Body of pancreas (tissue), 4 donors: Measurements from ENCODE around the gene OR6A2. TPM values are rescaled to one million over a fixed set of nuclear protein-coding genes. Genes with fewer than 3 reads are reported as not detected.

Experiments used
- ATAC-seq: fragments of 150-250 bp; one replicate; pipeline ENCODE4 v1.9.1; 2016
- DNase-seq, 4 donors: peaks; one replicate each; pipeline ENCODE4 v3.0.0-alpha.2; 2019
- H3K27ac ChIP-seq, 4 donors: fragments of 200-600 bp; sonication (generic); 1 replicate in 3 of 4; 2 replicates in 1 of 4; pipeline versions ENCODE4 v1.5.1 to v1.6.1; 2016 to 2019; ENCODE audit warnings: mild to moderate bottlenecking in 1 of 4, mixed read lengths in 1 of 4, moderate library complexity in 1 of 4
- H3K27me3 ChIP-seq, 2 donors: fragments of 200-600 bp; sonication (generic); one replicate each; pipeline ENCODE4 v1.6.0; 2016; ENCODE audit warnings: mild to moderate bottlenecking in 1 of 2
- H3K36me3 ChIP-seq, 2 donors: fragments of 200-600 bp; sonication (generic); replicated peaks in 1 of 2; 2 replicates each; pipeline ENCODE4 v1.5.1; 2016; ENCODE audit warnings: low read depth in 2 of 2; ENCODE audit not compliant: insufficient read depth in 1 of 2
- H3K4me1 ChIP-seq: fragments of 200-600 bp; sonication (generic); one replicate; pipeline ENCODE4 v1.6.0; 2016
- H3K4me3 ChIP-seq, 2 donors: fragments of 200-600 bp; sonication (generic); 1 replicate in 1 of 2; 2 replicates in 1 of 2; pipeline ENCODE4 v1.5.1; 2016 to 2019
- H3K9me3 ChIP-seq, 3 donors: fragments of 200-600 bp; sonication (generic); 1 replicate in 2 of 3; 2 replicates in 1 of 3; pipeline ENCODE4 v1.5.1; 2016
- POLR2A ChIP-seq, 3 donors: fragments of 450-650 bp; IDR thresholded peaks; one replicate each; pipeline ENCODE4 v1.6.1; 2016; ENCODE audit warnings: antibody characterized with exemption in 3 of 3, mild to moderate bottlenecking in 2 of 3
- WGBS, 2 donors: methylation state at CpG; one replicate each; pipeline ENCODE4 v1.1.5; 2017; 5-methylcytosine and 5-hydroxymethylcytosine counted together
- intact Hi-C: fragments of 100-400 bp; cut with DNase I; formaldehyde crosslinking; loops from one replicate; pipeline ENCODE4 v1.15.1; 2023
- total RNA-seq, 2 donors: library from RNA; depleted of rRNA; stranded (reverse); fragments of >200 nt; gene quantifications; one replicate each; pipeline ENCODE4 v1.1.0, GENCODE V29; 2016
- TF ChIP-seq, protein P1 (sequence below), 7 experiments: fragments of 450-650 bp in 4 of 7; fragments of 200-600 bp in 3 of 7; sonication (generic) in 3 of 7; IDR thresholded peaks; one replicate each; pipeline ENCODE4 v1.5.1; 2016 to 2019; ENCODE audit warnings: antibody characterized with exemption in 7 of 7

The OR6A2 gene
- total RNA-seq, result 1 to 10 TPM; 1.0 to 2.3 TPM

DNA sequence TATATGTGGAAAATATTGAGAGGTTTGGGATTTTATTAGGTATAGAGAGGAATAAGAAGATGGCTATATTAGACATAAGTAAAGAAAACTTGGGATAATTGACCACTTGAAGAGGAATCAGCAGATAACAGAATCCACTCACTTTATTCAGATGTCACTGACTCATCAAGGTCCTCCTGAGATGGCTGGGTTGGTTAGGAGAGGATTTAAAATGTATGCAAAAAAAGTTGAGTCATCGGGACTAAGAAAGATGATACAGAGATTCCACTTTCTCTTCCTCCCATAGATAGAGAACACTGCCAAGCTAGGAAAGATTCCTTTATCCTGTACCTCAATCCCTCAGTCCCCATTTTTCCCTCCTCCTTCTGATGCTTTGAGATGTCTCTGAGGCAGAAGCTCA is at the start of gene OR6A2:
Gene OR6A2 (minus strand): TSS at position 288 of the 400 bp plus-strand sequence. CDS start 3,981 bp downstream, outside the sequence.
- no peaks in the 10 kb centered on the region for H3K27me3 ChIP-seq
- TF ChIP-seq, protein P1, sequence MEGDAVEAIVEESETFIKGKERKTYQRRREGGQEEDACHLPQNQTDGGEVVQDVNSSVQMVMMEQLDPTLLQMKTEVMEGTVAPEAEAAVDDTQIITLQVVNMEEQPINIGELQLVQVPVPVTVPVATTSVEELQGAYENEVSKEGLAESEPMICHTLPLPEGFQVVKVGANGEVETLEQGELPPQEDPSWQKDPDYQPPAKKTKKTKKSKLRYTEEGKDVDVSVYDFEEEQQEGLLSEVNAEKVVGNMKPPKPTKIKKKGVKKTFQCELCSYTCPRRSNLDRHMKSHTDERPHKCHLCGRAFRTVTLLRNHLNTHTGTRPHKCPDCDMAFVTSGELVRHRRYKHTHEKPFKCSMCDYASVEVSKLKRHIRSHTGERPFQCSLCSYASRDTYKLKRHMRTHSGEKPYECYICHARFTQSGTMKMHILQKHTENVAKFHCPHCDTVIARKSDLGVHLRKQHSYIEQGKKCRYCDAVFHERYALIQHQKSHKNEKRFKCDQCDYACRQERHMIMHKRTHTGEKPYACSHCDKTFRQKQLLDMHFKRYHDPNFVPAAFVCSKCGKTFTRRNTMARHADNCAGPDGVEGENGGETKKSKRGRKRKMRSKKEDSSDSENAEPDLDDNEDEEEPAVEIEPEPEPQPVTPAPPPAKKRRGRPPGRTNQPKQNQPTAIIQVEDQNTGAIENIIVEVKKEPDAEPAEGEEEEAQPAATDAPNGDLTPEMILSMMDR (IDR thresholded peaks at IDR 0.05), result no peak
- H3K4me1 ChIP-seq, result no peaks in the 10 kb centered on the region

DNA sequence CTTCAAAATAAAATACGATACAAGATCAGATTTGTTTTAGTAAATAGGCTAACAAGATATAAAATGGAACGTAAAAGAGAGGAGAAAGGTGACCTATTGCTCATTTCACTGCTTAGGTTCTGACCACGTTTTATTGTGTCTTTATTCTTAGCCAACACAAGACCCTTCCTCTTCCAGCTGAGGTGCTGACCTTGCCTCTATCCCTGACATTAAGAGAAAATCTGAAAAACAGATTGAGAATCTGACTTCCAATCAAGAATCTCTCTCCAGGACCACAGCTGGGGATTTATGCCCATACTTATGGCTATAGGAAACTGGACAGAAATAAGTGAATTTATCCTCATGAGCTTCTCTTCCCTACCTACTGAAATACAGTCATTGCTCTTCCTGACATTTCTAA is 45.9 kb upstream of the OR6A2 start, which contains the start of gene OR10A5:
Gene OR10A5 (plus strand): TSS at position 301 of the 400 bp plus-strand sequence. CDS start 0 bp downstream, at position 301.
- Histone ChIP-seq H3K9me3 (no peaks in the 10 kb centered on the region), H3K27me3 (no peaks in the 10 kb centered on the region), H3K36me3 (no peaks in the 10 kb centered on the region), H3K4me3 (no peak within 1 kb of the TSS), H3K4me1 (no peaks in the 10 kb centered on the region), H3K27ac (no peak within 1 kb of the TSS)
- ATAC-seq, result no peak
- 49 to 64% methylated on average over 3 of the region's 3 CpGs for WGBS, 2 donors
- TF ChIP-seq POLR2A (IDR thresholded peaks at IDR 0.05), result no peak
- TF ChIP-seq, protein P1 (IDR thresholded peaks at IDR 0.05), result no peak
- DNase-seq, result no peak
- intact Hi-C loops, result no loop called here

More for the DNA sequence above, at the start of gene OR6A2:
- intact Hi-C loops, result no loop called here
- 64 to 82% methylated on average over 1 of the region's 1 CpG for WGBS, 2 donors
- Histone ChIP-seq H3K9me3 (no peaks in the 10 kb centered on the region), H3K27ac (no peak within 1 kb of the TSS), H3K4me3 (no peak within 1 kb of the TSS), H3K36me3 (no peaks in the 10 kb centered on the region)
- ATAC-seq, result no peak
- DNase-seq, result no peak

DNA sequence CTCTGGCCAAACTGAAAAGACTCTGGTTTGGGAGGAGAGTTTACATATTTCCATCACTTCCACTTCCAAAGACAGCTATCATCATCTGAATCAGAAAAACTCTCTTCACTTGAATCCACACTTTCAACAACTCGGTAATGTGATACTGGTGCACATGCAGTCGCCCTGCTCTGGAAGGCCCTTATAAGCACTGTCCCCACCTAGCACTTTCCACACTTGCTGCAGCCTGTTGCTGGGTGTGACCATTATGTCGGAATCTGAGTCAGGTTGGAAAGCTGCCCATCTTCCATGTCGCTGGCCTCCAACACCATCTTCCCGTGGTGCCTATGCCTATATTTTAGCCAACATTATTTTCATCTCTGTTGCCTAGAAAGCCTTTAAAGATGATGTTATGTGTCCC is 44.9 kb upstream of the OR6A2 start:
- ATAC-seq (no peak), DNase-seq (no peak)
- intact Hi-C loops, result no loop called here
- H3K36me3 ChIP-seq, result no peaks in the 10 kb centered on the region
- TF ChIP-seq, protein P1 (IDR thresholded peaks at IDR 0.05), result no peak
- no peak for TF ChIP-seq POLR2A (IDR thresholded peaks at IDR 0.05)
- no peaks in the 10 kb centered on the region for H3K4me1 ChIP-seq
- H3K9me3 ChIP-seq, result no peaks in the 10 kb centered on the region
- 80 to 91% methylated on average over 5 of the region's 5 CpGs for WGBS, 2 donors
- no peaks in the 10 kb centered on the region for H3K27me3 ChIP-seq
- no peak overlapping the region for H3K27ac ChIP-seq
- H3K4me3 ChIP-seq, result no peak overlapping the region

DNA sequence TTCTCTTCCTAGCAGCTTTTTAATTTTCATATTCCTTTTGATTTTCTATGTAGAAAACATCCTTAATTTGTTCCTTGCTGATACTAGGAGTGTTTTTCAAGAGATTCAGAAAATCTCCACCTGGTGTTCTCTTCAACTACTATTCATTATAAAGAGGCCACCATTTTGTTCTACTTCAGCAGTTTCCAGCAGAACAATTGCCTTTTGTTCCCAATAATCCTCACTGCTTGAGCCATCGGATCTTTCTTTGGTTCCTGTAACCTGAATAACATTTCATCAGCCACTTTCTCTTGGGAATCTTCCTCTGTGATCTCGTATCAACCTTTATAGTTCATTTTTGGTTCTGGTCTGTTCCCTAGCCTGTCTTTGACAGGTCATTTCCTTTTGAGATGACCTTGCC is 44.2 kb upstream of the OR6A2 start:
- TF ChIP-seq, protein P1 (IDR thresholded peaks at IDR 0.05), result no peak
- no peak for TF ChIP-seq POLR2A (IDR thresholded peaks at IDR 0.05)
- WGBS, 2 donors, result 40 to 46% methylated on average over 2 of the region's 2 CpGs
- intact Hi-C loops, result no loop called here
- no peak for ATAC-seq
- Histone ChIP-seq H3K4me1 (no peaks in the 10 kb centered on the region), H3K9me3 (no peaks in the 10 kb centered on the region), H3K27me3 (no peaks in the 10 kb centered on the region), H3K36me3 (no peaks in the 10 kb centered on the region), H3K4me3 (no peak overlapping the region), H3K27ac (no peak overlapping the region)
- no peak for DNase-seq

DNA sequence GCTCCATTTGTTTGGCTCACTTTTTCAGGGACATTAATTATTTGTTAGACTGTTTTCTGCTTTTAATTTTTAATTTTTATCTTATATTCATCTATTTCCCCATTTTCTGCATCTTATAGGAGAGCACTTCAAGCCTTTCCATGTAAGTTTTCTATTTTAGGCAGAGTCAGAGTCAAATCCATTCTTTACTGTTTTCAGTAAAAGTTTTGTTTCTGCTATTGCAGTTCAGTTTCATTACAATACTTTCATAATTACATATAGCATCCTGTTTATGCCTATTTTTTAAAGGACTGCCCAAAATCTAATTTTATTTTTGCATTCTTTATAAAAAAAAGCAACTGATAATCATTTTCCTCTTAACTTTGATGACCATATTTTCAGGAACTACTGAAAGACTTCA is 42.2 kb upstream of the OR6A2 start:
- Histone ChIP-seq H3K27me3 (no peaks in the 10 kb centered on the region), H3K4me1 (no peaks in the 10 kb centered on the region), H3K4me3 (no peak overlapping the region), H3K36me3 (no peaks in the 10 kb centered on the region), H3K27ac (no peak overlapping the region), H3K9me3 (no peaks in the 10 kb centered on the region)
- no peak for DNase-seq
- no peak for TF ChIP-seq POLR2A (IDR thresholded peaks at IDR 0.05)
- TF ChIP-seq, protein P1 (IDR thresholded peaks at IDR 0.05), result no peak
- intact Hi-C loops, result no loop called here
- ATAC-seq, result no peak
